Esophagus squamous epithelium (tissue), 5 donors: ENCODE results near the gene BFSP1. TPM values are rescaled to one million over a fixed set of nuclear protein-coding genes. Genes with fewer than 3 reads are reported as not detected.

ENCODE experiments used
- DNase-seq: peaks from one replicate; lab custom pipeline; 2025; lab: John Stamatoyannopoulos, UW
- H3K27ac ChIP-seq, 4 donors: fragments of 200-600 bp; sonication (generic); one replicate each; pipeline ENCODE4 v1.5.1; 2016 to 2019; ENCODE audit warnings: mild to moderate bottlenecking in 1 of 4
- H3K27me3 ChIP-seq, 4 donors: fragments of 200-600 bp; sonication (generic); 1 replicate in 3 of 4; 2 replicates in 1 of 4; pipeline versions ENCODE4 v1.5.1 to v1.6.0; 2017 to 2021; ENCODE audit warnings: antibody characterized with exemption in 1 of 4
- H3K36me3 ChIP-seq, 3 donors: fragments of 200-600 bp; sonication (generic); one replicate each; pipeline ENCODE4 v1.5.1; 2016 to 2019
- H3K4me1 ChIP-seq, 3 donors: fragments of 200-600 bp; sonication (generic); one replicate each; pipeline ENCODE4 v1.5.1; 2017 to 2019
- H3K4me3 ChIP-seq, 4 donors: fragments of 200-600 bp; sonication (generic); 1 replicate in 3 of 4; 2 replicates in 1 of 4; pipeline ENCODE4 v1.5.1; 2016 to 2019; ENCODE audit warnings: mild to moderate bottlenecking in 2 of 4, moderate library complexity in 1 of 4
- H3K9me3 ChIP-seq, 3 donors: fragments of 200-600 bp; sonication (generic); one replicate each; pipeline ENCODE4 v1.5.1; 2016 to 2019
- CTCF ChIP-seq, 6 experiments: fragments of 450-650 bp in 4 of 6; fragments of 200-600 bp in 2 of 6; sonication (generic) in 2 of 6; IDR thresholded peaks; one replicate each; pipeline ENCODE4 v1.5.1; 2016 to 2019; ENCODE audit warnings: antibody characterized with exemption in 6 of 6, mild to moderate bottlenecking in 4 of 6, moderate library complexity in 4 of 6
- POLR2A ChIP-seq, 4 donors: fragments of 450-650 bp; IDR thresholded peaks; one replicate each; pipeline ENCODE4 v1.6.1; 2017; ENCODE audit warnings: antibody characterized with exemption in 4 of 4, mild to moderate bottlenecking in 4 of 4, moderate library complexity in 3 of 4
- WGBS, 2 donors: methylation state at CpG; one replicate each; pipeline ENCODE4 v1.1.5; 2018; 5-methylcytosine and 5-hydroxymethylcytosine counted together
- intact Hi-C: fragments of 100-400 bp; cut with DNase I; formaldehyde crosslinking; loops from one replicate; pipeline ENCODE4 v1.15.0; 2022
- total RNA-seq, 4 donors: library from RNA; depleted of rRNA; stranded (reverse); fragments of >200 nt; gene quantifications; one replicate each; pipeline ENCODE4 v1.1.0, GENCODE V29; 2016
- donor health status: DM: yes; HTN: yes; CAD: no.

BFSP1 gene
- total RNA-seq, 4 donors from 2014 or later, result 0.56 to 1.3 (median 1.00) TPM

- Histone ChIP-seq H3K4me1 (no peaks in the 10 kb centered on the region), H3K27ac (no peak overlapping the region), H3K36me3 (no peaks in the 10 kb centered on the region), H3K9me3 (no peaks in the 10 kb centered on the region), H3K4me3 (no peak overlapping the region), H3K27me3 (peaks cover 0 to 2% (median 0%) of the 10 kb centered on the region in 4 donors)
- TF ChIP-seq POLR2A (IDR thresholded peaks at IDR 0.05), result no peak
- TF ChIP-seq CTCF (IDR thresholded peaks at IDR 0.05), result no peak
- intact Hi-C loops, result no loop called here
- no peak for DNase-seq
- 94 to 100% methylated on average over 2 to 4 of the region's 4 CpGs for WGBS, 2 donors
Measured at GRCh38 chr20:17491488-17491887, 39.7 kb downstream of the BFSP1 start.

GRCh38 chr20:17491041-17491440 is 40.1 kb downstream of the BFSP1 start:
- H3K4me3 ChIP-seq, result no peak overlapping the region
- no peaks in the 10 kb centered on the region for H3K4me1 ChIP-seq
- DNase-seq, result no peak
- intact Hi-C loops, result no loop called here
- peaks cover 0 to 3% (median 0%) of the 10 kb centered on the region in 4 donors for H3K27me3 ChIP-seq
- H3K9me3 ChIP-seq, result no peaks in the 10 kb centered on the region
- WGBS, 2 donors, result 94 to 98% methylated on average over 7 to 10 of the region's 11 CpGs
- H3K27ac ChIP-seq, result no peak overlapping the region
- TF ChIP-seq CTCF (IDR thresholded peaks at IDR 0.05) (no peak), POLR2A (IDR thresholded peaks at IDR 0.05) (no peak)
- H3K36me3 ChIP-seq, result no peaks in the 10 kb centered on the region

- no peak for TF ChIP-seq CTCF (IDR thresholded peaks at IDR 0.05)
- no peak for TF ChIP-seq POLR2A (IDR thresholded peaks at IDR 0.05)
- no peaks in the 10 kb centered on the region for H3K9me3 ChIP-seq
- WGBS, 2 donors, result 87% methylated on average over 6 to 7 of the region's 7 CpGs
- H3K36me3 ChIP-seq, result no peaks in the 10 kb centered on the region
- DNase-seq, result no peak
- H3K4me1 ChIP-seq, result no peaks in the 10 kb centered on the region
- H3K27me3 ChIP-seq, result peaks cover 0 to 3% (median 0%) of the 10 kb centered on the region in 4 donors
- H3K27ac ChIP-seq, result no peak overlapping the region
- H3K4me3 ChIP-seq, result no peak overlapping the region
- intact Hi-C loops, result no loop called here
Measured at GRCh38 chr20:17490501-17490900, 40.7 kb downstream of the BFSP1 start.

GRCh38 chr20:17488916-17489600 is 42.1 kb downstream of the BFSP1 start:
- Histone ChIP-seq H3K27me3 (peaks cover 0 to 7% (median 0%) of the 10 kb centered on the region in 4 donors), H3K36me3 (no peaks in the 10 kb centered on the region), H3K4me3 (no peak overlapping the region), H3K9me3 (no peaks in the 10 kb centered on the region), H3K4me1 (no peaks in the 10 kb centered on the region), H3K27ac (no peak overlapping the region)
- no peak for TF ChIP-seq CTCF (IDR thresholded peaks at IDR 0.05)
- TF ChIP-seq POLR2A (IDR thresholded peaks at IDR 0.05), result no peak
- intact Hi-C loops, result no loop called here
- WGBS, 2 donors, result 72 to 81% methylated on average over 9 of the region's 9 CpGs
- no peak for DNase-seq

- no peak overlapping the region for H3K27ac ChIP-seq
- H3K4me3 ChIP-seq, result no peak overlapping the region
- H3K27me3 ChIP-seq, result peaks cover 0 to 14% (median 0%) of the 10 kb centered on the region in 4 donors
- no peaks in the 10 kb centered on the region for H3K4me1 ChIP-seq
- no peak for TF ChIP-seq POLR2A (IDR thresholded peaks at IDR 0.05)
- TF ChIP-seq CTCF (IDR thresholded peaks at IDR 0.05), result no peak
- intact Hi-C loops, result no loop called here
- DNase-seq, result no peak
- H3K36me3 ChIP-seq, result no peaks in the 10 kb centered on the region
- 85 to 96% methylated on average over 2 of the region's 2 CpGs for WGBS, 2 donors
- no peaks in the 10 kb centered on the region for H3K9me3 ChIP-seq
Measured at GRCh38 chr20:17485017-17485416, 46.2 kb downstream of the BFSP1 start.
